GM21447 (cell line): Measurements from ENCODE around the gene CEP164.
"Not testable (repeated sequence)": the region's sequence is repeated elsewhere in the genome, so short reads cannot be mapped to it uniquely, and the experiment has no call there.

Source experiments
- ATAC-seq: cut with Tn5 transposase; IDR thresholded peaks from one replicate; pipeline ENCODE4 v1.9.1; 2021; ENCODE audit not compliant: unreplicated experiment

Gene CEP164

DNA sequence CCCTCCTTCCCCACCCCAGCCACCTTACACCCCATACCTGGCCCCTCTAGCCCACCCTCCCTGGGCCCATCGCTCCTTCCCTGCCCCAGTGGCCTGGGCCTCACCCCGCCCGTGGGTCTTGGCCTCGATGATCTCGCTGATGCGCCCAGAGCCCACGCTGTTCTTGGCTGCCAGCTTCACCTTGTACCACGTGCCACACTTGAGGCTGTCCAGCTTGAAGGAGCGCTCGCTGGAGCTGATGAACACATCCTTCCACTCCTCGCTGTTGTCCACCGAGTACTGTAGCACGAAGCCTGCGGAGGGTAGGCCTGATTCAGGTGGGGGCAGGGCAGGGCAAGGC, 110.1 kb downstream of the CEP164 start:
- ATAC-seq, result no peak

DNA sequence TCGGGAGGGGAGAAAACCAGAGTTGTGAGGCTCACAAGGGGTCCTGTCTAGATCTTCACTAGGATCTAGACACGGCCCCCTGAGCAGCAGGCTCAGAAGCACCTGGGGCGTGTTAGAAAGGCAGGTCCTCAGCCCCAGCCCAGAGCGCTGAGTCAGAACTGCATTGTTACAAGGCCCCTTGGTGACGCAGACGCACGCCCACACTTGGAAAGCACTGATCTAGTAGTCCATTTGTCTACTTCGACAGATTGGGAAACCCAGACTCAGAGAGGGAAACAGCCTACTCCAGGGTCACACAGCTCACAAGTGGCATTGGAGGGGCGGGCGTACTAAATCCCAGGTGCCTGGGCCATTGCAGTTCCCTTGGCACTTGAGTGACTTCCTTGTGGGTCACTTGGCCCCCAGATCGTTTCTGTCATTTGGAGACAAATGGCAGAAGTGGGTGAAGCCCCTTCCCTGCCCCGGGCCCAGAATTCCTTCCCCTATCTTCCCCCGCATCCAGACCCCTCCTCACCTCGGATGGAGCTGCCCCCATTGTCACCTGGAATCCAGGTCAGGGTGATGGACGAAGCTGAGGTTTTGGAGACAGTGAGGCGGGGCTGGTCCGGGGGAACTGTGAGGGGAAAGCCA, 110.8 kb downstream of the CEP164 start:
- no peak for ATAC-seq

GRCh38 chr11:117439256-117439655, 111.6 kb downstream of the CEP164 start:
- ATAC-seq, result no peak

DNA sequence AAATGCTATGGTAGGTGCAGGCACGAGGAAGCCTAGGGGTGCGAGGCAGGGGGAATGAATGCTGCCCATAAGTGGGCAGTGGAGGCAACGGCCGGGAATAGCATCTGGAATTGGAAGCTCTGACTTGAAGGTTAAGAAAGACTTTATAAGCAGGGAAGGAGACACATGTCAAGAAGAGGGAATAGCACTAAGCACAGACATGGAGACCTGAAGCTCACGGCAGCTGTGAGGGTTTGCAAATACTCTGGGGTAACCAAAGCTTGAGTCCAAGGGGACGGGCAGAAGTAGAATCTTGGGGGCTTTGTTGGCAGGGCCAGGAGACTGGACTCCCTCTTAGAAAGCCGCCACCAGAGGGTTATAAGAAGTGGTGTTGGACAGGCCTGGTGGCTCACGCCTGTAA, 112.6 kb downstream of the CEP164 start:
- ATAC-seq, result no peak

DNA sequence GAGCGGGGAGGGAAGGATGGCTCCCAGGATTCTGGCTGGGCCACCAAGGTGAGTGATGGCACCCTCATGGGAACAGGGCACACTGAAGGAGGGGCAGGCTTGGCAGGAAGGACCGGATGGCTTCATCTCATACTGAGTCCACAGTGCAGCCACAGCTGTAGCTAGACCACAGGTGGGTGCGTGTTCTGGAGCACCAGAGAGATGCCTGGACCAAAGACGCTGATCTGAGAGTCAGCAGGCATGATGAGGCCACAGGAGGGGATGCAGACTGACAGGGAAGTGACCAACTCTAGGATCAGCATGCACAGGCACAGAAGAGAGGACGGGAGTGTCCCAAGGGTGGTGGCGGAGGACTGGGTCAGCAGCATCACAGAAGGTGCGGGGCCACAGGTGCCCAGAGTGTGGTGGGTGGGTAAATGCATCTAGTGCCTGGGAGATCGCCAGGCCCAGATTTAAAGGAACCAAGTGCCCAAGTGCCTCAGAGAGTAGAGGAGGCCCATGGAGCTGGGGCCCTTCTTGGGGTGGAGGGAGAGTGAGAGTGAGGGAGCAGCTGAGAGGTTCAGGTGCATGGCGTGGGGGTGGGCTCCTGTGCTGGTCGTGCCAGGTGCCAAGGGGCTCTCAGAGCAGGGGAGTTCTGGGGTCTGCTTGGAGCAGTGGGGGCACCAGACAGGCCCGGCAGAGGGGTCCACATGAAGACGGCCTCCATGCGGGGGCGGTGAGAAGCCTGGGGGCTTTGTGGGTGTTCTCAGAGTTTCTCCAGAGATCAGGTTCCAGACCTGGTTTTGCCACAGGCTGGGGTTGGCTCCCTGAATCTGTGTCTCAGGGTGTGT, 113.7 kb downstream of the CEP164 start:
- ATAC-seq, result no peak

GRCh38 chr11:117442049-117442868, 114.6 kb downstream of the CEP164 start:
- no peak for ATAC-seq

- no peak for ATAC-seq
Observed at GRCh38 chr11:117442869-117443239, 115.2 kb downstream of the CEP164 start.

DNA sequence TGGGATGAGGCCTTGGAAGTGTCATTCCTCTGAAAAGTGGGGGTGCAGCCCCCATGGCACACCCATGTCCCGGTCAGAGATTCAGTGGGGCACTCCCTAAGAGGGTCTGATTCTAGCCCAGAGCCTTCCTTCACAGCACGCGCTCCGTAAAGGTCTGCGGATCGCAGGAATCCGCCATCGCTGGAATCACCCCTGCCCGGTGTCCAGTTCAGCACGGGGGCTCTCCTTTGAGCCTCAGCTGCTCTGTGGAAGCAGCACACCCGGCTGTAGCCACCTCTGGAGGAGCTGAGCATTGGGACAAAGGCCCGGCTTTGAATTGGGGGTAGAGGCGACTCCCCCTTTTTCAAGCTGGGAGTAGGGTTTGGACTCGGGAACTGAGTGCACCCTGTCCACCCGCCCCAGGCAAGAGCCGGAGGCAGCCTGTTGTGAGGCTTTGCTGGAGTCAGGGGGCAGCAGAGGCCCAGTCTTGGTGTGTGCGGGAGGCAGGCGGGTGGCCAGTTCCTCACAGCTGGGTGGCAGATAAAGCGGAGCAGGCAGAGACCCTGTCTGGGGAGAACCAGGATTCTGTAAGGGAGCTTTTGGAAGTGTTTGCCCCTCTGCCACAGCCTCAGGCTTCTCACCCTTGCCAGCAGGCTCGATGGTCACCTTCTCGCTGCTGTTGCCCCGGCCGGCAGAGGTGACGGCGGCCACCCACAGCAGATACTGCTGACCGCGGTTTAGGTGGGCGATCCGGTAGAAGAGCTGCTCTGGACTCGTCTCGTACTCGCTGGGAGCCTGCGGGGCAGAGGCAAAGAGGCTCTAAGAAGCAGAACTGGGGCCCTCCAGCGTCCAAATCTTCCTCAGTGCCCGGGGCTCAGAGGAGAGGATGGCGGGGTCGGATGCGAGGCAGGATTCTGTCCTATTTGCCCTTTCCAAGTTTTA, 115.9 kb downstream of the CEP164 start:
- ATAC-seq, result no peak

DNA sequence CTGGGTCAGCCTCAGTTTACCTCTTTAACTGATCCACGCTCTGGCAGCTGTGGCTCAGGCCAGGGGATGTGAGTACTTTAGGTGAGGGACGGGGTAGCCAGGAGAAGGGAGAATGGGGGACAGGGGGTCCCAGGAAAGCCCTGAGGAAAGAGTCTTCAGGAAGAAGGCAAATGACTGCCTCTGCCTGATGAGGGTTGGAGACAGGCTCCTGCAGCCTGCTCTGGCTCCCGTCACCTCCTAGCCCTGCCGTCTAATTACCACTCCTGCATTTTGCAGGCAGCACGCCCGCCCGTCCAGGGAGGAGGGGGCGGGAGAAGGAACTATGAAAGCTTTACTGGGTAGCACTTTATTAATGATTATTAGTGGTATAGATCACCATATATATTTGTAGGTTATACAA, 116.6 kb downstream of the CEP164 start:
- no peak for ATAC-seq

DNA sequence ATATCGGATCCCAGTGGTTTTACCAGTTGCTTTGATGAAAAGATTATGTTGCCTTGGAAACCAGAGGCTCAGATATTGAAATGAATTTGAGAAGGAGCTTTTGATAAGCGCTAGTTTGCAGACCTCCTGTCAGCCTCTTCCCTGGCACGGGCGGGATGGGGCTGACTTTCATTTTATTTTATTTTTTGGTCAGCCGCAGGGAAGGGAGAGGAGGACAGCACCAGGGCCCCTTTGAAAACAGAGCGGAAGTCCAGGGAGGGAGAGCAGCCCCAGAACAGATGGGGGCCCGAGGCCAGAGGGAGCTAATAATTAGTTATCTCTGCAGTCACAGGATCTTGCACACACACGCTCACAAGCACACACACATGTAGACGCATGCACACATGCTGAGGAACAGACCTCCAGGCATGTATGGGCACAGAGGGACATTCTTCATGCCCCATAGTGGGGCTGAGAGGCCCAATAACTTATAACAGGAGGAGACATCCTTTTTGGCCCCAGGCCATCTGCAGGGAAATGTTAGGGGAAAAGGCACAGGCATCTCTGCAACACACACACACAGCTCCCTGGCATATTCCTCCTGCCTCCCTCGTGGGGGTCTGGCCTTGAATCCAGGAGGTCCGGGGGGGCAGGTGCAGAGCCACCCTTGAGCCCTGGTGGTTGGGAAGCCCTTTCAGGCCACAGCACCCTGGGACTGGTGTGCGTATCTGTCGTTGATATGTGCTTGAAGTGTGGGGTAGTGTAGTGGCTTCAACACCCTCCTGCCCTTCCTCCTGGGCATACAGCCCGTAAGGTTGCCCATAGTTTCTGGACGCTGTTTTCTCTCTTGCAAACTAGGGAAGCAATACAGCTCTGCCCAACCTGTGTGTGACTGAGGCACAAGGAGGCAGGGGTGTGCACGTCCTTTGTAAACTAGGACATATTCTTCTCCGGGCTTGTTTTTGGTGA, 117.3 kb downstream of the CEP164 start:
- no peak for ATAC-seq

GRCh38 chr11:117449111-117449693, 121.5 kb downstream of the CEP164 start:
- ATAC-seq, result no peak

DNA sequence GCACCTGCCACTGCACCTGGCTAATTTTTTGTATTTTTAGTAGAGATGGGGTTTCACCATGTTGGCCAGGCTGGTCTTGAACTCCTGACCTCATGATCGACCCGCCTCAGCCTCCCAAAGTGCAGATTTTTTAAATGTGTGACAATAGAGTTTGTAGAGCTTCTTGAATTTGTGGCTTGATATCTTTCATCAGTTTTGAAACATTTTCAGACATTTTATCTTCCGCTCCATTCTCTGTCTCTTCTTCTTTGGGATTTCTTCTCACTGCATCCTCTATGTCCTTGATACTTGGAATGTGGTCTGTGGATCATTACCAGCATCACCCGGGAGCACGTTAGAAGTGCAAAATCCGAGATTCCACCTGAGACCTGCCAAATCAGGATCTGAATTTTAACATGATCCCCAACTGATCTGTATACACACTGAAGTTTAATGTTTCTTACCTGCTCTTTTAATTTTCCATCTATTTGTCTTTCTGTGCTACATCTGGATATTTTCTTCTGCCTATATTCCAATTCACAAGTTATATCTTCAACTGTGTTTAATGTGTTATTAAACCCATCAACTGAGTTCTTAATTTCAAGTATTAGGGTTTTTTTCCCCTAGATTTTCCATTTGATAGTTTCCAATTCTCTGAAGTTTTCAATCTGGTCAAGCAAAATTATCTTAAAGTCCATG, 126.4 kb downstream of the CEP164 start:
- ATAC-seq, result no peak

DNA sequence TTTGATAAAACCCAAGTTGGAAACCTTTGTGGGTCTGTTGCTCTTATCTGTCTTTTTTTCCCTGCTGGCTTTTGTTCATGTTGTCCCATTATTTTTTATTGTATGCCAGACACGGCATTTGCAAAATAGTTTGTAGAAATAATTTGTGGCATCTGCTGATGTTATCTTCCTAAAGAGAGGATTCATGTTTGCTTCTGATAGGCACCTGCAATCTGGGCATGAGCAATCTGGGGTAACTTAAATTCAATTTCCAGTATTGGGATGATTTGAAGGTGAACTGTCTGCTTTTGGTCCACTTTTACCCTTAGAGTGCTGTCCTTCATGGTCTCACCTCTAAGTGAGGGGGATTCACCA, 126.9 kb downstream of the CEP164 start:
- ATAC-seq, result no peak

GRCh38 chr11:117456027-117456720, 128.5 kb downstream of the CEP164 start:
- peak; percentile 66 for ATAC-seq

DNA sequence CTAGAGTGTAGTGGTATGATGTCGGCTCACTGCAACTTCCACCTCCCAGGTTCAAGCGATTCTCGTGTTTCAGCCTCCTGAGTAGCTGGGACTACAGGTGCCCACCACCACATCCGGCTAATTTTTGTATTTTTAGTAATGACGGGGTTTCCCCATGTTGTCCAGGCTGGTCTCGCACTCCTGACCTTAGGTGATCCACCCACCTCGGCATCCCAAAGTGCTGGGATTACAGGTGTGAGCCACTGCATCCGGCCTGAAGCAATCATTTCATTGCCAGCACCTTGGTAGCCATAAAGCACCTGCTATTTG, 129.0 kb downstream of the CEP164 start:
- ATAC-seq, result not testable (repeated sequence)

GRCh38 chr11:117457031-117457785, 129.6 kb downstream of the CEP164 start:
- no peak for ATAC-seq

- peak; percentile 32 for ATAC-seq
Observed at GRCh38 chr11:117457835-117458234, 130.2 kb downstream of the CEP164 start.
